CD14-positive monocyte (primary cell): Measurements from ENCODE around the gene ZMYND19. TPM values are rescaled to one million over a fixed set of nuclear protein-coding genes. Genes with fewer than 3 reads are reported as not detected.

Experiments used
- DNase-seq, 3 donors: peaks; one replicate each; pipeline ENCODE4 v3.0.0-alpha.2; 2011 to 2022
- H2AFZ ChIP-seq: 2 replicates; pipeline ENCODE4 v1.6.0; 2012; ENCODE audit warnings: mild to moderate bottlenecking, low read depth, low read length, inconsistent platforms; ENCODE audit not compliant: insufficient read depth, poor library complexity, severe bottlenecking
- H3K27ac ChIP-seq, 2 donors: 1 replicate in 1 of 2; 2 replicates in 1 of 2; pipeline ENCODE4 v1.5.1; 2012 to 2013; ENCODE audit warnings: low read length in 2 of 2, control low read depth in 1 of 2, inconsistent platforms in 1 of 2, low read depth in 1 of 2, mild to moderate bottlenecking in 1 of 2
- H3K27me3 ChIP-seq, 2 donors: one replicate each; pipeline versions ENCODE4 v1.6.0 to v1.6.1; 2011 to 2013; ENCODE audit warnings: low read length in 2 of 2; ENCODE audit not compliant: control insufficient read depth in 2 of 2, insufficient read depth in 2 of 2
- H3K36me3 ChIP-seq, 2 donors: replicated peaks in 1 of 2; 1 replicate in 1 of 2; 2 replicates in 1 of 2; pipeline versions ENCODE4 v1.5.1 to v1.6.1; 2012 to 2013; ENCODE audit warnings: low read length in 2 of 2, control low read depth in 1 of 2, inconsistent platforms in 1 of 2, mild to moderate bottlenecking in 1 of 2; ENCODE audit not compliant: insufficient read depth in 2 of 2, control insufficient read depth in 1 of 2
- H3K4me1 ChIP-seq, 2 donors: 1 replicate in 1 of 2; 2 replicates in 1 of 2; pipeline versions ENCODE4 v1.5.1 to v1.6.1; 2012 to 2013; ENCODE audit warnings: low read length in 2 of 2, control low read depth in 1 of 2, inconsistent platforms in 1 of 2, mild to moderate bottlenecking in 1 of 2, moderate library complexity in 1 of 2; ENCODE audit not compliant: insufficient read depth in 2 of 2, control insufficient read depth in 1 of 2
- H3K4me2 ChIP-seq: replicated peaks from 2 replicates; pipeline ENCODE3; 2012; ENCODE audit warnings: low read length, moderate library complexity, mild to moderate bottlenecking; ENCODE audit not compliant: poor library complexity, severe bottlenecking; ENCODE audit errors: extremely low read depth
- H3K4me3 ChIP-seq, 3 experiments: fragments of 200-600 bp in 1 of 3; sonication (generic) in 1 of 3; replicated peaks in 1 of 3; 1 replicate in 2 of 3; 2 replicates in 1 of 3; pipeline ENCODE4 v1.5.1; 2011 to 2013; ENCODE audit warnings: low read length in 3 of 3, mild to moderate bottlenecking in 3 of 3, control low read depth in 2 of 3, low read depth in 2 of 3, inconsistent platforms in 1 of 3, moderate library complexity in 1 of 3
- H3K79me2 ChIP-seq: 2 replicates; pipeline ENCODE4 v1.6.0; 2012; ENCODE audit warnings: mild to moderate bottlenecking, control low read depth, inconsistent platforms, low read length, moderate library complexity; ENCODE audit not compliant: insufficient read depth
- H3K9ac ChIP-seq: 2 replicates; pipeline ENCODE4 v1.6.0; 2017; ENCODE audit warnings: low read length, mild to moderate bottlenecking; ENCODE audit not compliant: insufficient read depth, poor library complexity, severe bottlenecking
- H3K9me3 ChIP-seq, 2 donors: replicated peaks in 1 of 2; 1 replicate in 1 of 2; 2 replicates in 1 of 2; pipeline versions ENCODE4 v1.5.1 to v1.6.1; 2012 to 2013; ENCODE audit warnings: low read length in 2 of 2, control low read depth in 1 of 2; ENCODE audit not compliant: control insufficient read depth in 1 of 2, insufficient read depth in 1 of 2
- H4K20me1 ChIP-seq: 2 replicates; pipeline ENCODE4 v1.6.0; 2012; ENCODE audit warnings: mild to moderate bottlenecking, low read length, control low read depth, moderate library complexity; ENCODE audit not compliant: insufficient read depth
- H3K27ac Mint-ChIP-seq, 7 donors: one replicate each; pipeline ENCODE4 v1.8.0; 2020; ENCODE audit warnings: mild to moderate bottlenecking in 7 of 7, mixed read lengths in 7 of 7, moderate library complexity in 6 of 7, inconsistent platforms in 2 of 7
- H3K27me3 Mint-ChIP-seq, 3 donors: one replicate each; pipeline ENCODE4 v1.8.0; 2021 to 2022; ENCODE audit warnings: low read depth in 3 of 3, mild to moderate bottlenecking in 3 of 3, mixed read lengths in 3 of 3, moderate library complexity in 3 of 3, inconsistent platforms in 1 of 3
- H3K36me3 Mint-ChIP-seq, 2 donors: one replicate each; pipeline ENCODE4 v1.8.0; 2020; ENCODE audit warnings: mixed read lengths in 2 of 2, inconsistent platforms in 1 of 2, mild to moderate bottlenecking in 1 of 2
- H3K4me1 Mint-ChIP-seq: one replicate; pipeline ENCODE4 v1.8.0; 2020; ENCODE audit warnings: mild to moderate bottlenecking, mixed read lengths
- H3K4me3 Mint-ChIP-seq, 2 donors: one replicate each; pipeline ENCODE4 v1.8.0; 2020; ENCODE audit warnings: mild to moderate bottlenecking in 2 of 2, mixed read lengths in 2 of 2, moderate library complexity in 1 of 2
- H3K9me3 Mint-ChIP-seq, 7 donors: one replicate each; pipeline ENCODE4 v1.8.0; 2020 to 2022; ENCODE audit warnings: mixed read lengths in 7 of 7, mild to moderate bottlenecking in 6 of 7, moderate library complexity in 6 of 7, inconsistent platforms in 2 of 7
- CTCF ChIP-seq: fragments of 200-600 bp; IDR thresholded peaks from one replicate; pipeline ENCODE4 v1.8.0; 2022; ENCODE audit warnings: antibody characterized with exemption, mild to moderate bottlenecking
- WGBS: methylation state at CpG from one replicate; pipeline ENCODE4 v1.1.5; 2013; ENCODE audit warnings: missing lambda C conversion rate; ENCODE audit not compliant: insufficient coverage; 5-methylcytosine and 5-hydroxymethylcytosine counted together
- intact Hi-C, 2 donors: fragments of 100-400 bp; cut with micrococcal nuclease; formaldehyde crosslinking; loops; one replicate each; pipeline versions ENCODE4 v1.15.0 to v1.15.1; 2023
- polyA plus RNA-seq, 3 donors: library from polyadenylated mRNA; depleted of rRNA in 1 of 3; unstranded in 2 of 3; stranded (reverse) in 1 of 3; fragments of 300-500 nt in 2 of 3; fragments of >200 nt in 1 of 3; fragmentation: Illumina TruSeq in 2 of 3; gene quantifications; 1 replicate in 2 of 3; 2 replicates in 1 of 3; pipeline ENCODE4 v1.2.3, GENCODE V29; 2012 to 2021

The ZMYND19 gene
- polyA plus RNA-seq, 3 donors = 1.9 to 12.4 (median 4.5) TPM

GRCh38 chr9:137581361-137582285 is 8.7 kb downstream of the ZMYND19 start:
- no peak overlapping the region for H3K4me3 Mint-ChIP-seq
- peaks cover 23% of the 10 kb centered on the region for H3K4me1 Mint-ChIP-seq

DNA sequence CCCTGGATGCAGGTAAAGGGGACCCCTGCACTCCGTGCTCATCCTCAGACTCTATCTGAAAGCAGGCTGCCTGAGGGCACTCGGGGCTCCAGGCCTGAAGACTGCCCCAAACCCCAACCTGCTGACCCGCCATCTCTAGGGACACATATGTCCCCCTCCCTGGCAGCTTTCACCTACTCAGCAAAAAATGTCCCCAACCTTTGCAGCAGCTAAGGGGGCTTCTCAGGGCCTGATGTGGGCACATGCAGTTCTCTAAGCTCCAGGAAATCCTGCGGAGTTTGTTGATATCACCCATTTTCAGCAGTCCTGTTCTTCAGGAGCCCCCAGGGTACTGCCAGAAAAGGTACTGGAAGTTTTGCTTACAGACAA is 9.4 kb downstream of the ZMYND19 start:
- Mint-ChIP-seq H3K4me1 (peaks cover 23% of the 10 kb centered on the region), H3K36me3 (peaks cover 31 to 41% of the 10 kb centered on the region in 2 donors), H3K27ac (no peak overlapping the region), H3K27me3 (peaks cover 0 to 2% (median 0%) of the 10 kb centered on the region in 3 donors), H3K4me3 (no peak overlapping the region), H3K9me3 (no peaks in the 10 kb centered on the region)
- peaks cover 24% of the 10 kb centered on the region for H3K79me2 ChIP-seq
- 100% methylated on average over 4 of the region's 4 CpGs for WGBS
- peaks cover 15% of the 10 kb centered on the region for H4K20me1 ChIP-seq
- TF ChIP-seq CTCF = no peak
- H3K36me3 ChIP-seq = peaks cover 15 to 34% of the 10 kb centered on the region in 2 donors
- intact Hi-C loops = no loop called here
- no peak overlapping the region for H2AFZ ChIP-seq
- H3K9ac ChIP-seq = no peak overlapping the region
- no peak overlapping the region for H3K27ac ChIP-seq
- no peak overlapping the region for H3K4me2 ChIP-seq
- no peak overlapping the region for H3K4me3 ChIP-seq
- no peaks in the 10 kb centered on the region for H3K9me3 ChIP-seq
- peaks cover 17 to 30% of the 10 kb centered on the region in 2 donors for H3K4me1 ChIP-seq
- DNase-seq = no peak
- no peaks in the 10 kb centered on the region for H3K27me3 ChIP-seq

More at GRCh38 chr9:137581361-137582285, 8.7 kb downstream of the ZMYND19 start:
- peaks cover 0 to 2% (median 0%) of the 10 kb centered on the region in 3 donors for H3K27me3 Mint-ChIP-seq
- no peak overlapping the region for H3K27ac ChIP-seq
- H3K9ac ChIP-seq = no peak overlapping the region
- no peaks in the 10 kb centered on the region for H3K9me3 Mint-ChIP-seq
- WGBS = 93% methylated on average over 11 of the region's 22 CpGs
- no peak overlapping the region for H3K4me3 ChIP-seq
- peaks cover 17 to 23% of the 10 kb centered on the region in 2 donors for H3K4me1 ChIP-seq
- no peak overlapping the region for H3K4me2 ChIP-seq
- H2AFZ ChIP-seq = no peak overlapping the region
- H3K27ac Mint-ChIP-seq = peak overlapping the region in 1 of 7 donors; percentile 55
- H4K20me1 ChIP-seq = peaks cover 10% of the 10 kb centered on the region
- H3K27me3 ChIP-seq = no peaks in the 10 kb centered on the region
- no peak for DNase-seq
- no peaks in the 10 kb centered on the region for H3K9me3 ChIP-seq
- H3K36me3 ChIP-seq = peaks cover 15 to 34% of the 10 kb centered on the region in 2 donors
- no peak for TF ChIP-seq CTCF
- peaks cover 31 to 42% of the 10 kb centered on the region in 2 donors for H3K36me3 Mint-ChIP-seq
- peaks cover 17% of the 10 kb centered on the region for H3K79me2 ChIP-seq
- intact Hi-C loops = no loop called here
